ENCODE data around the gene TAF11L9.
"Not testable (repeated sequence)": the region's sequence is repeated elsewhere in the genome, so short reads cannot be mapped to it uniquely, and the experiment has no call there.

TAF11L9 gene

DNA sequence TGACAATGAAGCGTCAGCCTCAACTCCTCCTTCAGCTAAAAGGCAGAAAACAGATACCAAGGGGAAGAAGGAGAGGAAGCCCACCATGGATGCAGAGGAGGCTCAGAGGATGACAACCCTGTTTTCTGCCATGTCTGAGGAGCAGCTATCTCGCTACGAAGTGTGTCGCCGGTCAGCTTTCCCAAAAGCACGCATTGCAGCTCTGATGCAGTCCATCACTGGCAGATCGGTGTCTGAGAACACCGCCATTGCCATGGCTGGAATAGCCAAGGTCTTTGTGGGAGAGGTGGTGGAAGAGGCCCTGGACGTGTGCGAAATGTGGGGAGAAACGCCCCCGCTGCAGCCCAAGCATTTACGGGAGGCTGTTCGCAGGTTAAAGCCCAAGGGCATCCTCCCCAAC, 10.8 kb upstream of the TAF11L9 start:
- no peaks in the 10 kb centered on the region for H3K36me3 Mint-ChIP-seq (ENCODE audit: low read depth)
- no peak overlapping the region for H3K27ac Mint-ChIP-seq
- peaks cover 3% of the 10 kb centered on the region for H3K27me3 Mint-ChIP-seq (ENCODE audit: low read depth, poor library complexity)
- H3K9me3 Mint-ChIP-seq, result no peaks in the 10 kb centered on the region
- no peak for DNase-seq
- H3K4me1 Mint-ChIP-seq, result no peaks in the 10 kb centered on the region
- H3K4me3 Mint-ChIP-seq, result no peak overlapping the region
- TF ChIP-seq, protein P1, sequence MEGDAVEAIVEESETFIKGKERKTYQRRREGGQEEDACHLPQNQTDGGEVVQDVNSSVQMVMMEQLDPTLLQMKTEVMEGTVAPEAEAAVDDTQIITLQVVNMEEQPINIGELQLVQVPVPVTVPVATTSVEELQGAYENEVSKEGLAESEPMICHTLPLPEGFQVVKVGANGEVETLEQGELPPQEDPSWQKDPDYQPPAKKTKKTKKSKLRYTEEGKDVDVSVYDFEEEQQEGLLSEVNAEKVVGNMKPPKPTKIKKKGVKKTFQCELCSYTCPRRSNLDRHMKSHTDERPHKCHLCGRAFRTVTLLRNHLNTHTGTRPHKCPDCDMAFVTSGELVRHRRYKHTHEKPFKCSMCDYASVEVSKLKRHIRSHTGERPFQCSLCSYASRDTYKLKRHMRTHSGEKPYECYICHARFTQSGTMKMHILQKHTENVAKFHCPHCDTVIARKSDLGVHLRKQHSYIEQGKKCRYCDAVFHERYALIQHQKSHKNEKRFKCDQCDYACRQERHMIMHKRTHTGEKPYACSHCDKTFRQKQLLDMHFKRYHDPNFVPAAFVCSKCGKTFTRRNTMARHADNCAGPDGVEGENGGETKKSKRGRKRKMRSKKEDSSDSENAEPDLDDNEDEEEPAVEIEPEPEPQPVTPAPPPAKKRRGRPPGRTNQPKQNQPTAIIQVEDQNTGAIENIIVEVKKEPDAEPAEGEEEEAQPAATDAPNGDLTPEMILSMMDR (IDR thresholded peaks at IDR 0.05), result no peak

DNA sequence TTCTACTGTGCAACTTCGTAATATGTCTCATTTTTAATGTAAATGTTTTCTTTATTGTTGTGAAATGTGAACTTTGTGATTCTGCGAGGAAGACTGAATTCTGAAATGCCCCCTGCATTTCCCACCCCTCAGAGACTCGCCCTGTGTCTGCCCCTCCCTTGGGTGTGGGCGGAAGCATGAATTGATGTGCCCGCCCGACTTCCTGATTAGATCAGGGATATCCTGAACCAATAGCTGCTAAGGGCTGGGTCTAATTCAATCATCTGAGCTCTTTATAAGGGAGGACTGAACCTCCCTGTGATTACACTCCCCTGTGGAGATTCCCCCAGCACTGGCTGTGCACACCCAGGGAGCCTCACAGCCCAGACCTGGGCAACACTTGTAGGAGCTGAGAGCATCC, 9.7 kb upstream of the TAF11L9 start, which contains the start of gene TAF11L11:
Gene TAF11L11 (plus strand): TSS at position 304 of the 400 bp plus-strand sequence.
- not testable (repeated sequence) for H3K4me1 Mint-ChIP-seq; H3K4me3 Mint-ChIP-seq; H3K9me3 Mint-ChIP-seq; H3K27me3 Mint-ChIP-seq (ENCODE audit: low read depth, poor library complexity); DNase-seq; H3K36me3 Mint-ChIP-seq (ENCODE audit: low read depth); H3K27ac Mint-ChIP-seq

DNA sequence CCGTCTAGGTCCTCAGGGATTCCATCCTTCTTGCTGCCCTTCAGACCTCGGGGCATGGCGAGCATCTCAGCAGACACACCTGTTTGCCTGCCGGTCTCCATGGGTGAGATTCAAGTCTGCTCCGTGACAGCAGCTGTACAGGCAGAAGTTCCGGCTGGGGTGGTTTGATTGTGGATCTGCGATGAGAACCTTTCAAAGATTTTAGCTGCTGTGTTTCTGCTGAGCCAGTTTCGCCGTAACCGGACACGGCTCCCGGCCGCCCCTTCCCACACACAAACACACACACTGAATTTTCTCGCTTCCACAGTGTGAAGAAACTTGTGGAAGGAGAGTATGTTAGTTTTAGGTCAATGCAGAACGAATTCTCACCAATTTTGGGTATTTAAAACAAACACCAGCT, 3.5 kb upstream of the TAF11L9 start, which contains the start of gene TAF11L10:
Gene TAF11L10 (minus strand): TSS at position 101 of the 400 bp plus-strand sequence.
- not testable (repeated sequence) for H3K27me3 Mint-ChIP-seq (ENCODE audit: low read depth, poor library complexity); H3K27ac Mint-ChIP-seq; DNase-seq; H3K9me3 Mint-ChIP-seq; H3K4me3 Mint-ChIP-seq; H3K4me1 Mint-ChIP-seq; H3K36me3 Mint-ChIP-seq (ENCODE audit: low read depth)

DNA sequence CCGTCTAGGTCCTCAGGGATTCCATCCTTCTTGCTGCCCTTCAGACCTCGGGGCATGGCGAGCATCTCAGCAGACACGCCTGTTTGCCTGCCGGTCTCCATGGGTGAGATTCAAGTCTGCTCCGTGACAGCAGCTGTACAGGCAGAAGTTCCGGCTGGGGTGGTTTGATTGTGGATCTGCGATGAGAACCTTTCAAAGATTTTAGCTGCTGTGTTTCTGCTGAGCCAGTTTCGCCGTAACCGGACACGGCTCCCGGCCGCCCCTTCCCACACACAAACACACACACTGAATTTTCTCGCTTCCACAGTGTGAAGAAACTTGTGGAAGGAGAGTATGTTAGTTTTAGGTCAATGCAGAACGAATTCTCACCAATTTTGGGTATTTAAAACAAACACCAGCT, 3.3 kb downstream of the TAF11L9 start, which contains the start of gene TAF11L8:
Gene TAF11L8 (minus strand): TSS at position 101 of the 400 bp plus-strand sequence.
- not testable (repeated sequence) for H3K4me3 Mint-ChIP-seq; H3K4me1 Mint-ChIP-seq; H3K27me3 Mint-ChIP-seq (ENCODE audit: low read depth, poor library complexity); H3K9me3 Mint-ChIP-seq; H3K27ac Mint-ChIP-seq; H3K36me3 Mint-ChIP-seq (ENCODE audit: low read depth); DNase-seq

DNA sequence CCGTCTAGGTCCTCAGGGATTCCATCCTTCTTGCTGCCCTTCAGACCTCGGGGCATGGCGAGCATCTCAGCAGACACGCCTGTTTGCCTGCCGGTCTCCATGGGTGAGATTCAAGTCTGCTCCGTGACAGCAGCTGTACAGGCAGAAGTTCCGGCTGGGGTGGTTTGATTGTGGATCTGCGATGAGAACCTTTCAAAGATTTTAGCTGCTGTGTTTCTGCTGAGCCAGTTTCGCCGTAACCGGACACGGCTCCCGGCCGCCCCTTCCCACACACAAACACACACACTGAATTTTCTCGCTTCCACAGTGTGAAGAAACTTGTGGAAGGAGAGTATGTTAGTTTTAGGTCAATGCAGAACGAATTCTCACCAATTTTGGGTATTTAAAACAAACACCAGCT, 8.5 kb downstream of the TAF11L9 start, which contains the start of gene TAF11L7:
Gene TAF11L7 (minus strand): TSS at position 101 of the 400 bp plus-strand sequence.
- H3K4me1 Mint-ChIP-seq; H3K4me3 Mint-ChIP-seq; H3K27ac Mint-ChIP-seq; H3K27me3 Mint-ChIP-seq (ENCODE audit: low read depth, poor library complexity); H3K36me3 Mint-ChIP-seq (ENCODE audit: low read depth); H3K9me3 Mint-ChIP-seq; DNase-seq: not testable (repeated sequence)
